Fibroblast of lung (primary cell): Measurements from ENCODE around the gene DLG2.

Experiments
- EZH2 ChIP-seq: IDR thresholded peaks from 2 replicates; pipeline ENCODE4 v1.5.1; 2012; ENCODE audit warnings: low read length, control low read depth, mild to moderate bottlenecking; ENCODE audit errors: missing control alignments
- TF ChIP-seq, protein P1 (sequence below), 2 donors: IDR thresholded peaks in 1 of 2; conservative IDR thresholded peaks in 1 of 2; 1 replicate in 1 of 2; 2 replicates in 1 of 2; pipeline ENCODE4 v1.5.1; 2011 to 2012; ENCODE audit warnings: low read length in 2 of 2, control low read depth in 1 of 2, inconsistent platforms in 1 of 2, low read depth in 1 of 2, mild to moderate bottlenecking in 1 of 2

DNA sequence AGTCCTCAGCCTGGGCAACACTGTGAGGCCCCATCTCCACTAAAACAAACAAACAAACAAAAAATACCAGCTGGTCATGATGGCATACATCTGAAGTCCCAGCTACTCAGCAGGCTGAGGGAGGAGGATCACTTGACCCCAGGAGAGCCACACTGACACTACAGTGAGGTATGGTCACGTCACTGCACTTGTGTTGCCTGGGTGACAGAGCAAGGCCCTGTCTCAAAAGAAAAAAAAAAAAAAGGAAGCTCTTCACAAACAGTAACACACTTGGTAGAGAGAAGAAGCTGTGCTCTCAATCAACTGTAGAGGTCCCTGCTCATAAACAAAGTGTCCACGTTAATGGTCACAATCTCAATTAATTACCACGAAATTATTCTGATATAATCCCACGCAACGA, 1939.4 kb downstream of the DLG2 start:
- TF ChIP-seq, protein P1, sequence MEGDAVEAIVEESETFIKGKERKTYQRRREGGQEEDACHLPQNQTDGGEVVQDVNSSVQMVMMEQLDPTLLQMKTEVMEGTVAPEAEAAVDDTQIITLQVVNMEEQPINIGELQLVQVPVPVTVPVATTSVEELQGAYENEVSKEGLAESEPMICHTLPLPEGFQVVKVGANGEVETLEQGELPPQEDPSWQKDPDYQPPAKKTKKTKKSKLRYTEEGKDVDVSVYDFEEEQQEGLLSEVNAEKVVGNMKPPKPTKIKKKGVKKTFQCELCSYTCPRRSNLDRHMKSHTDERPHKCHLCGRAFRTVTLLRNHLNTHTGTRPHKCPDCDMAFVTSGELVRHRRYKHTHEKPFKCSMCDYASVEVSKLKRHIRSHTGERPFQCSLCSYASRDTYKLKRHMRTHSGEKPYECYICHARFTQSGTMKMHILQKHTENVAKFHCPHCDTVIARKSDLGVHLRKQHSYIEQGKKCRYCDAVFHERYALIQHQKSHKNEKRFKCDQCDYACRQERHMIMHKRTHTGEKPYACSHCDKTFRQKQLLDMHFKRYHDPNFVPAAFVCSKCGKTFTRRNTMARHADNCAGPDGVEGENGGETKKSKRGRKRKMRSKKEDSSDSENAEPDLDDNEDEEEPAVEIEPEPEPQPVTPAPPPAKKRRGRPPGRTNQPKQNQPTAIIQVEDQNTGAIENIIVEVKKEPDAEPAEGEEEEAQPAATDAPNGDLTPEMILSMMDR (conservative IDR thresholded peaks at IDR 0.05 in 1 of 2, IDR thresholded peaks at IDR 0.05 in 1 of 2; ENCODE audit: low read depth in 1 of 2, low read length in 2 of 2) = no peak
- TF ChIP-seq EZH2 = no peak
